ENCODE data around the gene MRPL34.
A peak's percentile ranks its signal among the peaks of the same experiment; 100 is the strongest.

MRPL34 gene

GRCh38 chr19:17332677-17333581, 27.3 kb downstream of the MRPL34 start:
- no peak for TF ChIP-seq CTCF (IDR thresholded peaks at IDR 0.05; ENCODE audit: insufficient read depth, low read depth, low read length, missing control alignments)
- DNase-seq (ENCODE audit: low read depth), result peak; percentile 71
- no peak overlapping the region for H3K4me3 ChIP-seq (ENCODE audit: low read depth, low read length)

- peak; percentile 86 for DNase-seq (ENCODE audit: low read depth)
- TF ChIP-seq CTCF (IDR thresholded peaks at IDR 0.05; ENCODE audit: insufficient read depth, low read depth, low read length, missing control alignments), result no peak
- peak overlapping the region; percentile 69 for H3K4me3 ChIP-seq (ENCODE audit: low read depth, low read length)
These were observed 28.1 kb downstream of the MRPL34 start for GRCh38 chr19:17333611-17334413.

- H3K4me3 ChIP-seq (ENCODE audit: low read depth, low read length), result peak within 1 kb of the TSS; percentile 69
- no peak for TF ChIP-seq CTCF (IDR thresholded peaks at IDR 0.05; ENCODE audit: insufficient read depth, low read depth, low read length, missing control alignments)
- peak; percentile 99 for DNase-seq (ENCODE audit: low read depth)
These were observed 29.0 kb downstream of the MRPL34 start, which contains the start of gene ANO8 for GRCh38 chr19:17334414-17335409. ANO8 (minus strand) TSS chr19:17334855; CDS start chr19:17334670, 185 bp downstream.

GRCh38 chr19:17335575-17335974, 29.9 kb downstream of the MRPL34 start:
- H3K4me3 ChIP-seq (ENCODE audit: low read depth, low read length), result no peak overlapping the region
- TF ChIP-seq CTCF (IDR thresholded peaks at IDR 0.05; ENCODE audit: insufficient read depth, low read depth, low read length, missing control alignments), result no peak
- DNase-seq (ENCODE audit: low read depth), result no peak

GRCh38 chr19:17336872-17337674, 31.4 kb downstream of the MRPL34 start, which contains the start of gene GTPBP3:
GTPBP3 (plus strand) TSS chr19:17337553; CDS start chr19:17337612, 59 bp downstream.
- no peak for TF ChIP-seq CTCF (IDR thresholded peaks at IDR 0.05; ENCODE audit: insufficient read depth, low read depth, low read length, missing control alignments)
- H3K4me3 ChIP-seq (ENCODE audit: low read depth, low read length), result peak within 1 kb of the TSS; percentile 82

More at GRCh38 chr19:17336872-17337674, 31.4 kb downstream of the MRPL34 start, which contains the start of gene GTPBP3:
- peak; percentile 99 for DNase-seq (ENCODE audit: low read depth)

Data from GM12865 (cell line).